Activated CD8-positive, alpha-beta memory T cell treated with anti-CD3 and anti-CD28 coated beads, Interleukin-2, amount 50 U/mL, for 1 hour (primary cell): ENCODE data around the gene CHD3.
"Not testable (repeated sequence)": the region's sequence is repeated elsewhere in the genome, so short reads cannot be mapped to it uniquely, and the experiment has no call there.

Source experiments
- DNase-seq: peaks from one replicate; pipeline ENCODE4 v3.0.0-alpha.2; 2020; ENCODE audit errors: extremely low read depth

The CHD3 gene

GRCh38 chr17:7849751-7850504 lies 38.7 kb upstream of the CHD3 start:
- no peak for DNase-seq

GRCh38 chr17:7850701-7851437 lies 37.7 kb upstream of the CHD3 start:
- no peak for DNase-seq

- DNase-seq = peak; percentile 91
These were observed 36.9 kb upstream of the CHD3 start for GRCh38 chr17:7851438-7852261.

GRCh38 chr17:7852262-7852670 lies 36.3 kb upstream of the CHD3 start:
- DNase-seq = no peak

- no peak for DNase-seq
These were observed 35.5 kb upstream of the CHD3 start for GRCh38 chr17:7852919-7853690.

GRCh38 chr17:7853691-7854038 lies 34.9 kb upstream of the CHD3 start:
- DNase-seq = no peak

GRCh38 chr17:7854078-7854777 lies 34.4 kb upstream of the CHD3 start:
- no peak for DNase-seq

GRCh38 chr17:7854851-7855659 lies 33.5 kb upstream of the CHD3 start, which contains the start of gene TMEM88:
TSS of gene TMEM88 (plus strand) at chr17:7855066. CDS start at chr17:7855075, 9 bp downstream.
- no peak for DNase-seq

GRCh38 chr17:7855660-7856010 lies 33.0 kb upstream of the CHD3 start:
- no peak for DNase-seq

- no peak for DNase-seq
These were observed 32.4 kb upstream of the CHD3 start for GRCh38 chr17:7856011-7856810.

GRCh38 chr17:7856811-7857712 lies 31.5 kb upstream of the CHD3 start, which contains the start of gene NAA38:
TSS of gene NAA38 (minus strand) at chr17:7857559. CDS start at chr17:7857463, 96 bp downstream.
- DNase-seq = peak; percentile 95

GRCh38 chr17:7857713-7858521 lies 30.7 kb upstream of the CHD3 start, which contains the start of gene CYB5D1:
TSS of gene CYB5D1 (plus strand) at chr17:7858003. CDS start at chr17:7858135, 132 bp downstream.
- peak; percentile 88 for DNase-seq

GRCh38 chr17:7858522-7858810 lies 30.1 kb upstream of the CHD3 start:
- DNase-seq = no peak

- no peak for DNase-seq
These were observed 29.6 kb upstream of the CHD3 start for GRCh38 chr17:7859028-7859427.

GRCh38 chr17:7862692-7863437 lies 25.7 kb upstream of the CHD3 start:
- no peak for DNase-seq

GRCh38 chr17:7864384-7864783 lies 24.2 kb upstream of the CHD3 start:
- DNase-seq = not testable (repeated sequence)
